ENCODE data around the gene FSTL4.

FSTL4 gene

DNA sequence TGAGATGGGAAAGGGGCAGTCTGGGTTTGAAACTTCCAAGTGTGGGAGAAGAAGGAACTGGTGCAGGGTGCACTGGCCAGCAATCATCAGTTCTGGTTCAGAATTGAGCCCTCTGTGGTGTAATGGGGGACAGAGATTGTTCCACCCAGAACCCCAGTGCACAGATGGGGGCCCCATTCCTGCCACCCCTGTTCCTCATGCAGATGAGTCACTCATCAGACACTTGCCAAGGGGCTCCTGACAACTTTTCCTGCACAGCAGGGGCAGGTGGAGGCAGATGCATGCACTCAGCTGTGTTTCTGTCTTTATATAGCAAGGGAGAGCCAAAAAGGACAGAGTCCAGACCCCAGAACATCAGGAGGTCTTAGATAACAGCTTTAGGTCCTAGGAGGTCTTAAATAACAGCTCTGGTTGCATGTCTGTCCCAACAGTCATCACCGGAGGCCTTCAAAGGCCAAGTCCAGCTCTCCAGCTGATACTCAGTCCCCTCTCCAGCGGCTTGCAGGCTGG lies 307.6 kb downstream of the FSTL4 start:
- no peak for DNase-seq (ENCODE audit: low read depth in 4 of 4, low spot score in 1 of 4)

DNA sequence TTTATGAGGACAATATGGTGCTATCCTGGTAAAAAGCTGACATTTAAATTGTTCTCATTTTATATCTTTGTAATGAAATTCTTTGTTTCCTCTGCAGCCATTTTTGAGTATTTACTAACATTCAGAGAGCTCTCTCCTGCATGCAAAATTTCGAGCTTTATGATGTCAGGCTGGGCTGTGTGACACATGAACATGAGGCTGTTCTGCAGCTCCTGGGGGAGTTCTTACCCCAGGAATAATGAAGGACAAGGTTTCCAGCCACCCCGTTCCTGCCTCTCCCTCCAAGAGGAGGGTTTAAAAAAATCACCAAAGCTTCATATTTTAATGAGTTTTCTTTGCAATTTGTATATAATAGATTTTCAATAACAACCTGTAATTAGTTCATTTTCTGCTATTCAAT lies 308.2 kb downstream of the FSTL4 start:
- no peak for DNase-seq (ENCODE audit: low read depth in 4 of 4, low spot score in 1 of 4)

DNA sequence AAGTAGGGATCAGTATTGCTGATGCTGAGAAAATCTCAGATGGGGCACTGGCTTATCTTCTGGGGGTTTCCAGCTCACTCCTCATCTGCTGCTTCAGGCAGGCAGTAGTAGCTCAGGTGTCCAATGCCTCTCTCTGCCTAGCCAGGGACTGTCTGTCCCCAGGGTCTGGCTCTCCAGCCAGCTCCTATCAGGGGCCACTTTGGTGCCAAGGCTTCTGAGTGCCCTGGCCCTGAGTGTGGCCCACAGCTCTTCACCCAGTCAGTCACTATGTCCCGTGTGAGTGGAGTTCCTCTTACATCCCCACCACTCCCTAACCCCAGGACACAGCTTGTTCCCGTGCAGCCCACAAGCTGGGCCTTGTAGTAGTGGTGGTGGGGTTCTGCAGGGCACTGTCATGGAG lies 309.0 kb downstream of the FSTL4 start:
- no peak for DNase-seq (ENCODE audit: low read depth in 4 of 4, low spot score in 1 of 4)

DNA sequence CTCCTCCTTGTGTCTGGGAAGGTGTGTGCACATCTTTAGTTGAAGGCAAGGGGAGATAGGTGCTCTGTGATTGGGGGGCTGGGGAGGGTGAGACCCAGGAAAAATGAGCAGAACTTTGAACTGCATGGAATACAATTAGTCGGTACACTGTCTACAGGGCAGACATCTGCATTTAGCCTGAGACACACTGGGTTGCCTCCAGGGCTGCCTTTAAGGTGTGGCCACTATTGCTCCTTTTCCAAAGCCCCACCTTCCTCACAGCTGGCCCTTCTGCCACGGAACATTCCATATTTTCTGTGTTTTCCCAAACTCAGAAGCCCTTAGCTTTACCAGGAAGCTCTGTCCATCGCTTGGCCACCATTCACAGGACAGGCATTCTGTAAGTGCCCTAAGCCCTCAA lies 312.6 kb downstream of the FSTL4 start:
- no peak for DNase-seq (ENCODE audit: low read depth in 4 of 4, low spot score in 1 of 4)

DNA sequence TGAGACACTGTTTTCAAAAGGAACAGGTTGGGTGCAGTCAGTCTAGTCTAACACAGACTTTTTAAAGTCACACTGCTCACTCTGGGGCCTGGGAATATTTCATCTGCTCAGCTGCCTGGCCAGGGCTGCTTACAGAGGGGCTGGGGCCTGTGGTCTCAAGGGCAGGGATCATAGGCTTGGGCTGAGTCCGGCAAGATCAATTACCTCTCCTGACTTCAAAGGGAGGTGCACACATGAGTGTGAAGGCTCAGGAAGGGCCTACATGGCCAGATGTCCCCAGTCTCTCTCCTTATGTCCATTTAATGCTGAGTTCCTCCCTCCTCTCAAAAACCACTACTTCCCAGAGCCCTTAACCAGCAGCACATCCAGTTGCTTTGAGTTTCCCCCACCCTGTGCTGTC lies 313.3 kb downstream of the FSTL4 start:
- no peak for DNase-seq (ENCODE audit: low read depth in 4 of 4, low spot score in 1 of 4)

DNA sequence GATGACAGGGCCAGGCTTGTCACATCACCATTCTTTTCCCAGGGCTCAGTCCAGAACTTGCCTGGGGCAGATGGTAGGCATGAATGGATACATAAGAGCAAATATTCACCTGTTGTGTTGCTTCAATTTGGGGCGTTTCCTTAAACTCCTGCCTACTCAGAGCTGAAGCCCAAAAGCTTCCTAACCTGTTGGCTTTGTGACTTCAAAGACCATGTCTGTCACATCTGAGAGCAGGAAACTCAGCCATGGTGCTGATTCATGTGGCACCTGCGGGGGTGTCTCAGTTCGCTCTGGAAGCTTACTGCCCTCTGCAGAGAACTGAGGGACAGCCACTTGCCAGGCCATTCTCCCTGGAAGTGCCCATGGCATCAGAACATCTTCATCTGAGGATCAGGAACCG lies 313.9 kb downstream of the FSTL4 start:
- peak in 1 of 4 experiments; percentile 13 for DNase-seq (ENCODE audit: low read depth in 4 of 4, low spot score in 1 of 4)

DNA sequence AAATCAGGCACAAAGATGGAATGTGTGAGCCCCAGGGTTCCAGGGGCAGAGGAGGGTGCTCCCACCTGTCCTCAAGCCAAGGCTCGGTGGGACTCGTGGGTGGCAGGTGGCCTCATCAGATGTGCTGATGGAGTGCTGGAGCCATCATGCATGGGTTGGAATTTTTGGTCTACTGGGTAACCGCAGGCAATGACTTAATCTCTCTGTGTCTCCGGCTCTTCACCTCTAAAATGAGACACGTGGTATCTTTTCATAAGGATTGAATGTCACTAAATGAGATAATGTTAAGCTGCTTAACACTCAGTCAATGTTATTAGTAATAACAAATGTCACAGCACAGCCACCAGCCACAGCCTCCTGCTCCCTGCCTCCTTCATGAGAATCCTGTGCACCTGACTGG lies 315.0 kb downstream of the FSTL4 start:
- no peak for DNase-seq (ENCODE audit: low read depth in 4 of 4, low spot score in 1 of 4)

DNA sequence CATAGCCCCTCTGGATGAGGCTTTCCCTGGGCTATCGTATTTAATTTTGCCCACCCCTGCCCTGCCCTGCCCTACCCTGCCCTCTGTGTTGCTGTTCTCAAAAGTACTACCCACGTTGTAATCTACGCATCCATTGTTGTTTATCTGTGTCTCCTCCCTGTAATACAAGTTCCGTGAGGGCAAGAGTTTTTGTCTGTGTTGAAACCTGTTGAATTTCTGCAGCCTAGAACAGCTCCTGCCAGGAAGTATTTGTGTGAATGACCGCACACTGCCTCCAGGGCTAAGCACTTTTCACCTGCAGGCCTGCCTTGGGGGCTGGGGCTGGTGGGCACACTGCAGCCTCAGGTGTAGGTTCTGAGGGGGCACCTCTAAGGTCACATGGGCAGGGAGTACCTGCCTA lies 315.7 kb downstream of the FSTL4 start:
- no peak for DNase-seq (ENCODE audit: low read depth in 4 of 4, low spot score in 1 of 4)

DNA sequence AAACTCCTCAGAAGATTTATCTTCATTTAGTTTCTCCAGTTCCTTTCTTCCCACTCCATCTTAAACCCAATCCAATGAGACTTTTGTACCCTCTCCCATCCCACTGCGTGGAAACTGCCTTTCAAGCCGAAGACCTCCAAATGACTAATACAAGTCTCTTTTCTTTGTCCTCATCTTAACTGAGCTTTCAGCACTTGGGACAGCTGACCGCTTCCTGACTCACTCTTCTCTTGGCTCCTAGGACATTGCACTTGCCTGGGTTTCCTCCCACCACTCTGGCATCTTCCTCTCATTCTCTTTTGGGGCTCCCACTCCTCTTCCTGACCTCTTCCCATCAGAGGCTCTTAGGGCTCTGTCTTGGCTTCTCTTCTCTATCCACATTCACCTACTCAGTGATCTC lies 316.8 kb downstream of the FSTL4 start:
- DNase-seq (ENCODE audit: low read depth in 4 of 4, low spot score in 1 of 4), result no peak

DNA sequence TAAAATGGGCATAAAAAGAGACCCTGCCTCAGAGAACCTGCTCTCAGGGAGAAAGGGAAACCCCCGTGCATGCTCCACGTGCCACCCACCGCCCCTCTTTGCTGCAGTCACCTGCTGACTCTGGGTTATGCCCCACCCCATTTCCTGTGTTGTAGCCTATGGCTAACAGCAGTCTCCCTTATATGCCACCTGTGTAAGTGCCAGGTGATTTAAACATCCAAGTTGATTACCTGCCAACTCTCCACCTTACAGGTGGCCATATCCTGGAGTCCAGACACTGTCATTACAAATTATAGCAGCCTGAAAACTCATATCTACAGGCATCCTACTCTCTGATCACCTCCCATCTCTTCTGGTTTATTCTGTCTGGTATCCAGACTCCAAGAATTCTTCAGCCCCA lies 318.0 kb downstream of the FSTL4 start:
- no peak for DNase-seq (ENCODE audit: low read depth in 4 of 4, low spot score in 1 of 4)

DNA sequence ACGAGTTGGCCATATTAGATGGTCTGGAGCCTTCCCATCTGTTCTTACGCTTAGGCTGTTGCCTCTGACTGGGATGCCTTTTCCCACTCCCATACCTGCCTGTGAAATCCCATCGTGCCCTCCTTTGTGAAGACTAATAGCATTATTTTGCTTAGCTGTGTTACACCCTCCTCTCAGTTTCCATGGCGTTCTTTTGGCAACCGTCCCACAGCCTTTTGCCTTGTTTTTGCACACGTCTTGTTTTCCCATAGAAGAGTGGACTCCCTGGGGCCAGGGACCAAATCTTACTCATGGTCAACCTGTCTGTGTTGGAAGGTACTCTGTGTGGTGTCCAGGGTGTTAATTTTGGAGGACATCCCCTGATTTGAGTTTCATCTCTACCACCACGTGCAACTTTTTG lies 318.4 kb downstream of the FSTL4 start:
- no peak for DNase-seq (ENCODE audit: low read depth in 4 of 4, low spot score in 1 of 4)

DNA sequence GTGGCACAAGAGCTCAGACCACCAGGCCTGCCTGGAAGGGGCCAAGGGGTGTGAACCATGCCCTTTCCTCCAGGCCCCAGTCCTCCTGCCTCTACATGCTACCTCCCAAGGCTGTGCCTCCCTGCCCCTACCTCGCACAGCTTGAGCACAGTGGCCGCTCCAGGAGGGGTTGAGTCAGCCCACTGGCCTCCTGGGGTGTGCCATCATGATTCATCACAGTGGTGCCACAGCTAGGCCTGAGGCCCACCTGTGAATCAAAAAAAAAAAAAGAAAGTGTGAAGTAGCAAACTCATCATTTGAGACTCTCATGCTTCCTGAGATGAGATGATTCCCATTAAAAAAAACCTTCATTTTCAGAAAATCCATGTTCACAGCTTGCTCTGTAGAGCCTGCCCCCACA lies 320.0 kb downstream of the FSTL4 start:
- no peak for DNase-seq (ENCODE audit: low read depth in 4 of 4, low spot score in 1 of 4)

DNA sequence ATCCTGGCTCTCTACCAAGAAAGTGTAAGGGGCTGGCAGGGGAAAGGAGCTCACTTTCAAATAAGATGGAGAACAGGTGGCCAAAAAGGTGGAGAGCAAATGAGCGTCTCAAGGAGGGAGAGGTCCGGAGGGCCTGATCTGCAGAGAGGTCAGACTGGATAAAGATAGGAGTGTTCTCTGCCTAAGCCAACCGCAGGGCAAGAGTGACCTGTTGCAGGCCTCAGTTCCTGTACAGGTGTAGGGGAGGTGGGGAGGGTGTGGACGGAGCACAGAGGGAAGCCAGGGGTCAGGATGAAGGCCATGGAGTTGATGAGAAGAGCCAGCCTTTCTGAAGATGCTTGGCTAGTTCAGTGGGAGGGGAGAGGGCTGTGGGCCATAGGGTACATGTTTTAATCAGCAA lies 320.8 kb downstream of the FSTL4 start:
- DNase-seq (ENCODE audit: low read depth in 4 of 4, low spot score in 1 of 4), result no peak

DNA sequence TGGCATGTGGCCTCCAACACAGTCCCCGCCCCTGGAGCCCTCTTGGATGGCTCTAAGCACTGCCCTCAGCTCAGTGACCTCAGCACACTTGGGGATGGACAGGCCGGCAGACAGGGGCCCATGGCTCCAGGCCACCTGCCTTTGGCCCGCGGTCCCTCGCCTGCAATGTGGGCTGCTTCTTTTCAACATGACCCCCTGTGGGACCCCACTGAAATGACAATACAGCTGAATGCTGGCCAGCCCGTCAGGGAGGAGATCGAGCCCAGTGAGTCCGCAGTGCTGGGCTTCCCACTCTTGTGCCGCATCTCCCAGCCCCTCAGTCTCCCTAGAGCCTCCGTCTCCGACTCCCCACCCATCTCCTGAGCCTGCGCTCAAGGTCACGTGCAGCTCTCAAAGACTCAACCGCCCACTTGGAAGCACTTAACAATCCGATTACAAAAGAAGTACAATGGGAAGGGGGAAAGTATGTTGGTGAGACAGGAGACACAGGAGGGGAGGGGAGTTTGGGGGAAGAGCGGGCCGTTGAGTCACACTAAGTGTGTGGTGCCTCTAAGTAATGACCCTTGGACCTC lies 321.6 kb downstream of the FSTL4 start:
- no peak for DNase-seq (ENCODE audit: low read depth in 4 of 4, low spot score in 1 of 4)

DNA sequence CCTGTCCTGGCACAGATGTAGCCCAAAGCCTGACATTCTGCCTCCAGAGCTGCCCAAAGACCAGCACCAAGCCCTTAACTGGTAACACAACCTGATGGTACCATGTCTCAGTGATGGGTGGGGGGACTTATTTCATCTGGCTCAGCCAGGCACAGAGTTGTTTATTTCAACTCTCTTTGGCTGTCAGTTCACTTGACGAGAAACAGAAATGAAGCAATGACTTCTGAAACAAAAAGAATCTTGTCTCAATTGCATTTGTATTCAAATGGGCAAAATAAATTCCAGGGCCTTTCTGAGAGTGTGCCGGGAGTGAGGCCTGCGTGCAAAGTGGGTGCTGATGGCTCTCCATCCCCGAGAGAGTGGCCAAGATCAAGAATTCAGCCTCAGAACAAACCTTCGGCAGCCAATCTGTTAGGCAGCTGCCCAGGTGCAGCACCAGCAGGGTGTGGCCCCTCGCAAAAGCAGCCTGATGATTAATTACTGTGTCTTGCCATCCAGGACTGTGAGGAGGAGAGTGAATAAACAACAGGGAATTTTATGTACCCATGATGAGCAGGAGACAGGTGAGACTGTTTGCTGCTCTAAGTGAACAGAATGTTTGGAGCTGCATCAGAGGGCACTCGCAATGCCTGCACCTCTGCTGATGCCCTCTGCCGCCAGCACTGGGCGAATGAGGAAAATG lies 322.5 kb downstream of the FSTL4 start:
- DNase-seq (ENCODE audit: low read depth in 4 of 4, low spot score in 1 of 4), result no peak

DNA sequence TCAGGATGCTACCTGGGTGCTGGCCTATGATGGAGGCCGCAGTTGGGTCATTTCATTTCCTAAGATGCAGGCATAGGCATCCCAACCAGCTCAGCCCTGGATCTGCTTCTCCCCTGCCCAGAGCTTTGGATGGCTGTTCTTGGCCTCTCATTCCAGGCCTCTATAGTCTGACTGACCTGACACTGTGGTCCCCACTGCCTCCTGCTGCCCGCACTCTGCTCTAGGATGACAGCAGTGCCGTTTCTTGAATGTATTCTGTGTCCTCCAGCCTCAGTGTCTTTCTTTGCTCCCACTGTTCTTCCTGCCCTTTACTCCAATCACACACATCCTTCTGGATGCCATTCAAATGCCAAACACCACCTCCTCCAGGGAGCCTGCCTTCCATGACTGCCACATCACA lies 324.8 kb downstream of the FSTL4 start:
- DNase-seq (ENCODE audit: low read depth in 4 of 4, low spot score in 1 of 4), result no peak

DNA sequence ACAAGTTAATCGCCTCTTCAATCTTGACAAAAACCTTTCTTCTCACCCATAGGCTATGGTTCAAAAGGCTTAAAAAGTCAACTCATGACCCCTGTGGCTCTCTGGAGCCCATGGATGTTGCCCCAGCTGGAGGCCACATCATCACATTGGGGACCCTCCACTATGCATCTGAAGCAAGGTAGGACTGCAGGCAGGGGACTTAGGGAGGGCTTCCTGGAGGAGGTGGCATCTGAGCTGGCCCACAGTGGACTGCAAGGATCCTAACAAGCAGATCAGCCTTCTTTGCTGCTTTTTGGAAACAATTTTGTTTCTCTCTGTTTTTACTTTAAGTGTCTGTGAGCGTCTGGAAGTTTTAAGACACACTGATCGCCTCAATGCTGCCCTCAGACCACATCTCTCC lies 325.9 kb downstream of the FSTL4 start:
- DNase-seq (ENCODE audit: low read depth in 4 of 4, low spot score in 1 of 4), result no peak

DNA sequence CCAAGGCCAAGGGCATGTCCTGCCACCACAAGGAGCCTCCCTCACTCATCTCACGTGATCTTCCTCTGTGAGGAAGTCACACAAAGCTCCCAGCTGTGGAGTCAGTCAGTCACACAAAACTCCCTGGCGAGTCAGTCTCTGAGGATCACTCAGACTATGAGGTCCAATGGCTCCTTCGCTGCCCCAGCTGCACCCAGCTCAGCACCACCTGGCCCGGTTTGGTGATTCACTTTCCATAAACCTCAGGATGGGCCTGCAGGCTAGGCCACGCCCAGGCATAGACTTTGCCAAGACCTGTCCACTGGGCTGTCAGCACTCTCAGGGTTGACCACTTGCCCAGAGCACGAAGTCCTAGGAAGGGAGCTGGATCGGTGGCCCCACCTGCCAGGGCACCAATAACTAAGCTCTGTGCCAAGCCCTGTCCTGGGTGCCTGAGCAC lies 326.7 kb downstream of the FSTL4 start:
- DNase-seq (ENCODE audit: low read depth in 4 of 4, low spot score in 1 of 4), result no peak

DNA sequence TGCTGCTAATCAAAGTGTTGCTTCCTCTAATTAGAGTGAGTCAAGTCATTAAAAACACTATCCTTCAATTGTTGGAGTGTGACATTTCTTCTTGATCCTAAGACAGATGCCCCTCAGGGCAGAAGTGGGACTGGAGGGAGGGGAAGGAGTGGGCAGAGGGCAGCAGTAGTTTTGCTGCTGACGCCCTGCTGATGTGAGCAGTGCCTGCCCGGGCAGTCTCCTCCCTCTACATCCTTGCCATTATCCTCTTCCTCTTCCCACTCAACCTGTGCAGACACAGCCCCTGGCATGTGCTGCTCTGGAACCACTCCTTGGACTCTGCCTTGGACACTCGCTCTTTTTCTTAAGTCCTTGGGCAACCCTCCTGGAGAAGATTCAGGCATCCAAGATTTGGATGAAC lies 328.0 kb downstream of the FSTL4 start:
- DNase-seq (ENCODE audit: low read depth in 4 of 4, low spot score in 1 of 4), result no peak

DNA sequence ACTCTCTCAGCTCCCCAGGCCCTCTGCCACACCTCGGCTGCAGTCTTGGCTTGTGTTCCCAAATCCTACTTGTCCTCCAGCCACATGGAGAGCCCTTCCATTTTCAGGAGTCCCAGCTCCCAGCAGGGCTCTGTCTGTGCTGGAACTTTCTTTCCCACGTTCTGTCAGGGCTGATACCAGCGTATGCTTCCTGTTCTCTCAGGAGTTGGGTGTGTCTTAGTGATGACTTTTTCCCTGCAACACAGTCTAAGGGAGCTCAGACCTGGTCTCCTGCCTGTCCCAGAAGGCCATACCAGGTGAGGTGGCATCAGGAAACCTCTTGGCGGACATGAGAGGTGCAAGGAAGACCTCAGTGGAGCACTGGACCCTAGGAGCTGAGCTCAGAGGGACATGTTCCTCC lies 334.0 kb downstream of the FSTL4 start:
- no peak for DNase-seq (ENCODE audit: low read depth in 4 of 4, low spot score in 1 of 4)

DNA sequence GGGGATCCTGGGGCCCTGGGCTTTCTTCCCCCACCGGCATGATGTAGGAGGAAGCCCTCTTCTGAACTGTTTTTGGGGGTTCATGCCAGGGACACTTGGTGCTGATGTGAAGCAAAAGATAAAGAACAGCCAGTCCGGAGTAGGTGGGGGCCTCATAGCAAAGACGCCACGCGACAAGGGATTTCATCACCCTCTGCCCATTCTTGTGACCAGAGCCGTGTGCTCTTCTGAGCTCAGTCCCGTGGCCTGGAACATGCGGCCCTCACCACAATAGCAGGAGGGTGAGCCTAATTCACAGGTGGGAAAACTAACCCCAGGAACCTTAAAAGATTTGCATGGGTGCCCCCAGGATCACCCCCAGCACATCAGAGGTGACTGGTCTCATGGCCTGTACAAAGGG lies 334.6 kb downstream of the FSTL4 start:
- no peak for DNase-seq (ENCODE audit: low read depth in 4 of 4, low spot score in 1 of 4)

DNA sequence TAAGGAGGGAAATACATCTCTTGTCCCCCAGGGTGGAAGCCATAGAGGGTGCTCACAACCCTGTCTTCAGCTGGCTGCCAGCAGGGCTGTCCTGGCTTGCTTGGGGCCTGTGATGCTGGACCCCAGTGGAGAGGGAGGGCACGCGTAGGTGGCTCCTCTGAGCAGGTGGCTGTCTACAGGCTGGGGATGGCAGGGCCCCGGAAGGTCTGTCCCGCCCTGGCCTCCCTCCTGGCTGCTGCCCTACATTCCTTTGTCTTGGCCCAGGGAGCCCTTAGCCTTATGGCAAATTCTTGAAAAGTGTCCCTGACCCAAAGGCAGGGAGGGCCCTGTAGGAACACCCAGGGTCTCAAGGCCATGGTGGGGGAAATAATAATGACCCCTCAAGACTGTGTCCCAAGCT lies 336.2 kb downstream of the FSTL4 start:
- DNase-seq (ENCODE audit: low read depth in 4 of 4, low spot score in 1 of 4), result no peak

DNA sequence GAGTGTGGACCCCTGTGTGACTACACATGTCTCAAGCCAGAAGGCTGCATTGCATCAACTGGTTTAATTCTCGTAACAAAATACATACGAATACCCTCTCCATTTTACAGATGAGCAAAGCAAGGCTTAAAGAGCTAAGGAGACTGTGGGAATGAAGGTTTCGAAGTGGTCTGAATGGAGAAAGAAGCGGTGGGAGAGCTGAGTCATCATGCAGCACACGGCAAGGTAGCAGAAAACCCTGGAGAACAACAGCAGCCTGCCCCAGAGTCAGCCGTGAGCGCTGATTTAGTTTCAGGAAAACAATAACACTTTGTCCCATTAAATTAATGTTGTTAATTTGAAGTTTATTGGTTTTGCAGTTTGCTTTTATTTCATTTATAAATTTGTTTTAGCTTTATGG lies 336.7 kb downstream of the FSTL4 start:
- DNase-seq (ENCODE audit: low read depth in 4 of 4, low spot score in 1 of 4), result no peak
